Parathyroid adenoma (tissue), 2 donors: ENCODE results near the gene IGSF6.

ENCODE experiments used
- H2AFZ ChIP-seq: fragments of 300-600 bp; sonication (generic); one replicate; pipeline ENCODE4 v1.7.0; 2017; ENCODE audit warnings: antibody characterized with exemption, mild to moderate bottlenecking
- H3K27ac ChIP-seq: fragments of 300-600 bp; sonication (generic); one replicate; pipeline ENCODE4 v1.7.0; 2017
- H3K27me3 ChIP-seq: fragments of 300-600 bp; sonication (generic); one replicate; pipeline ENCODE4 v1.7.0; 2017; ENCODE audit warnings: low read length; ENCODE audit not compliant: control insufficient read depth, insufficient read depth
- H3K36me3 ChIP-seq: fragments of 300-600 bp; sonication (generic); one replicate; pipeline ENCODE4 v1.7.0; 2017; ENCODE audit warnings: low read length; ENCODE audit not compliant: control insufficient read depth, insufficient read depth
- H3K4me1 ChIP-seq: fragments of 300-600 bp; sonication (generic); one replicate; pipeline ENCODE4 v1.7.0; 2017; ENCODE audit warnings: control low read depth
- H3K4me2 ChIP-seq: fragments of 300-600 bp; sonication (generic); one replicate; pipeline ENCODE4 v1.7.0; 2017; ENCODE audit warnings: low read length
- H3K4me3 ChIP-seq: fragments of 300-600 bp; sonication (generic); one replicate; pipeline ENCODE4 v1.7.0; 2017; ENCODE audit warnings: low read depth, low read length
- H3K79me2 ChIP-seq: fragments of 300-600 bp; sonication (generic); one replicate; pipeline ENCODE4 v1.7.0; 2017; ENCODE audit warnings: control low read depth
- H3K9ac ChIP-seq: fragments of 300-600 bp; sonication (generic); one replicate; pipeline ENCODE4 v1.7.0; 2017; ENCODE audit warnings: mild to moderate bottlenecking
- H3K9me3 ChIP-seq: fragments of 300-600 bp; sonication (generic); one replicate; pipeline ENCODE4 v1.7.0; 2017; ENCODE audit warnings: low read length; ENCODE audit not compliant: control insufficient read depth
- CTCF ChIP-seq: fragments of 300-600 bp; sonication (generic); IDR thresholded peaks from one replicate; pipeline ENCODE4 v1.7.0; 2017; ENCODE audit warnings: antibody characterized with exemption, mild to moderate bottlenecking
- donor health status: primary hyperparathyroidism.

The IGSF6 gene

DNA sequence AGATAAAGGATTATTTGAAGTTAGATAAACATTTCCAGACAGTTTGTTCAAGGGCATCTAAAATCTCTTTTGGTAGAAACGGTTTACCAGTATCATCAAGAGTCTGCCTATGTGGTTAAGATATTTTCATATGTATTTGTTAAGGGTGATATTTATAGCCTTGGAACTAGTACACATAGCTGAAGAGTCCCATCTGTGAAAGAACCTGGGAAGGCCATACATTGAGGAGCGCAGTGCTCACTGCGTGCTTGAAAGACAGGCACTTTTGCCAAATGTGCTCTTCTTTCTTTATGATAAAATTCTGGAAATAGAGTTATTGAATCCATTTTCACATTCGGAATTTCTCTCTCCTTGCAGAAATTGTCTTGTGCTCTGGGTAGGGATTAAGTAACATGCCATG lies 7.7 kb downstream of the IGSF6 start:
- Histone ChIP-seq H2AFZ (no peak overlapping the region), H3K9me3 (no peaks in the 10 kb centered on the region), H3K4me3 (no peak overlapping the region), H3K79me2 (peaks cover 11% of the 10 kb centered on the region), H3K4me1 (no peaks in the 10 kb centered on the region), H3K4me2 (no peak overlapping the region), H3K27me3 (no peaks in the 10 kb centered on the region), H3K27ac (no peak overlapping the region), H3K36me3 (no peaks in the 10 kb centered on the region), H3K9ac (no peak overlapping the region)
- no peak for TF ChIP-seq CTCF

DNA sequence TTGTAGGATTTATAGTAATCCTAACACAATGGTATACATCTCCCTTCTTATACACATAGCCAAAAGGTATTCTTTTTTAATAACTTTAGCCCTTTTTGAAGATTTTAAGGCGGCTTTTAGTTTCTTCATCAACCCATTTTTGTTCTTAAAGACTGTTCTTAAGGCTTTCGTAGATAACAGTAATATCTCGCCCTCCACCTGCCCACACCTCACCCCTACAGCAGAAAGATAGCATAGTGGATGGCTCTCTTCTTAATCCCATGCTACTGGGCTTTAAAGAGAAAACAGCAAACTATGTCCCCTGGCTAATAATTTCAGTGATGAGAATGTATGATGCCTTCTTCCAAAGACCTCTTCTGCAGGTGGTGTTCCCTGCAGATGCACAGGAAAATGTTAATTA lies 8.6 kb downstream of the IGSF6 start:
- no peak for TF ChIP-seq CTCF
- Histone ChIP-seq H3K9me3 (no peaks in the 10 kb centered on the region), H2AFZ (no peak overlapping the region), H3K4me3 (no peak overlapping the region), H3K36me3 (no peaks in the 10 kb centered on the region), H3K27ac (no peak overlapping the region), H3K9ac (no peak overlapping the region), H3K79me2 (peaks cover 11% of the 10 kb centered on the region), H3K27me3 (no peaks in the 10 kb centered on the region), H3K4me2 (no peak overlapping the region), H3K4me1 (no peaks in the 10 kb centered on the region)

DNA sequence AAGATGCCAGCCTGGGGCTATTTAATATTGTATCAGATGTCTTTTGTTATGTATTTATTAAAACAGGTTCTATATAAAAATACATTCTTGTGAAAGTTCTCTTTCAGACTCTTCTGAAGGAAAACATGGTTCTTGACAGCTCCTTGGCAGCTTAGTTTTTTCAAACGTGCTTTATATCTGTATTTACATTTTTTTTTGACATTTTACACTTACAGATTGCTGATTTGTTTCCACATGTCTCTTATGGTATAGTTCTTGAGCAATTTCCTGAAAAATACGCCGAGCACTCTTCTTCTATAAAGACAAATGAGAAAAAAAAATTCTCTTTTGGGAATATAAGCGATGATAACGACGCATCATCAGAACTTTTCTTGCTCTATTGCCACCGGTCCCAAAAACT lies 9.5 kb downstream of the IGSF6 start:
- Histone ChIP-seq H3K4me2 (no peak overlapping the region), H3K27me3 (no peaks in the 10 kb centered on the region), H3K36me3 (no peaks in the 10 kb centered on the region), H3K9me3 (no peaks in the 10 kb centered on the region), H3K9ac (no peak overlapping the region), H3K4me3 (no peak overlapping the region), H3K27ac (no peak overlapping the region), H3K4me1 (no peaks in the 10 kb centered on the region), H3K79me2 (peaks cover 11% of the 10 kb centered on the region), H2AFZ (no peak overlapping the region)
- no peak for TF ChIP-seq CTCF

DNA sequence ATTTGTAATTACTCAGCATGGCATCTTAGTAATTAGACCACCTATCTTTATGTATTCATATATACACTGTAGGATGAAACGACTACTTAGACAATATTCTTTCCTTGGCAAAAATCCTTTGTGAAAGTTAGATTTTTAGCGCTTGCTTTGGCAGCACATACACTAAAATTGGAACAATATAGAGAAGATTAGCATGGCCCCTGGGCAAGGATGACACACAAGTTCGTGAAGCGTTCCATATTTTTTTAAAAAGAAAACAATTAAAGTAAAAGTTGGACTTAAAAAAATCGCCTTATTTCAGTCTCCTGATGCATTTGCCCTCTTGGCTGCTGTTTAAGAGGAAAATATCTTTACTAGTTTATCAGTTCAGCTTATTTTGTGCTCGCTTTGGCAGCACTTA lies 10.5 kb downstream of the IGSF6 start:
- no peaks in the 10 kb centered on the region for H3K9me3 ChIP-seq
- no peak overlapping the region for H3K4me2 ChIP-seq
- no peak overlapping the region for H2AFZ ChIP-seq
- no peak for TF ChIP-seq CTCF
- peaks cover 7% of the 10 kb centered on the region for H3K79me2 ChIP-seq
- no peak overlapping the region for H3K4me3 ChIP-seq
- H3K9ac ChIP-seq, result no peak overlapping the region
- H3K27me3 ChIP-seq, result no peaks in the 10 kb centered on the region
- H3K4me1 ChIP-seq, result no peaks in the 10 kb centered on the region
- H3K27ac ChIP-seq, result no peak overlapping the region
- no peaks in the 10 kb centered on the region for H3K36me3 ChIP-seq

GRCh38 chr16:21639493-21639892 lies 12.9 kb downstream of the IGSF6 start:
- no peaks in the 10 kb centered on the region for H3K27me3 ChIP-seq
- no peaks in the 10 kb centered on the region for H3K36me3 ChIP-seq
- no peaks in the 10 kb centered on the region for H3K4me1 ChIP-seq
- no peaks in the 10 kb centered on the region for H3K9me3 ChIP-seq
- peaks cover 3% of the 10 kb centered on the region for H3K79me2 ChIP-seq
- no peak overlapping the region for H2AFZ ChIP-seq
- no peak overlapping the region for H3K4me2 ChIP-seq
- H3K4me3 ChIP-seq, result no peak overlapping the region
- H3K27ac ChIP-seq, result no peak overlapping the region
- no peak for TF ChIP-seq CTCF
- H3K9ac ChIP-seq, result no peak overlapping the region
